Activated CD8-positive, alpha-beta T cell treated with anti-CD3 and anti-CD28 coated beads for 36 hours (primary cell): Measurements from ENCODE around the gene PRRC2A. TPM values are rescaled to one million over a fixed set of nuclear protein-coding genes. Genes with fewer than 3 reads are reported as not detected.

Source experiments
- ATAC-seq: fragments of 200-7000 bp; cut with Tn5 transposase; one replicate; pipeline ENCODE4 v1.10.0; 2021; ENCODE audit warnings: mild to moderate bottlenecking, moderate library complexity
- CTCF ChIA-PET: fragments of 350-600 bp; sonication (Branson Sonifier 250); formaldehyde crosslinking; loops from one replicate; lab custom pipeline; 2021; ENCODE audit warnings: antibody characterized with exemption; lab: Charles Lee
- POLR2A ChIA-PET: fragments of 350-600 bp; sonication (Branson Sonifier 250); formaldehyde crosslinking; loops from one replicate; lab custom pipeline; 2021; ENCODE audit warnings: antibody characterized with exemption; lab: Charles Lee
- DNase-seq: peaks from one replicate; pipeline ENCODE4 v3.0.0-alpha.2; 2020
- H3K27ac Mint-ChIP-seq: one replicate; pipeline ENCODE4 v1.8.0; 2021; ENCODE audit warnings: mild to moderate bottlenecking, mixed read lengths
- H3K27me3 Mint-ChIP-seq: one replicate; pipeline ENCODE4 v1.8.0; 2021; ENCODE audit warnings: mixed read lengths
- H3K36me3 Mint-ChIP-seq: one replicate; pipeline ENCODE4 v1.8.0; 2021; ENCODE audit warnings: low read depth, mixed read lengths
- H3K4me1 Mint-ChIP-seq: one replicate; pipeline ENCODE4 v1.8.0; 2021; ENCODE audit warnings: low read depth, mixed read lengths
- H3K4me3 Mint-ChIP-seq: one replicate; pipeline ENCODE4 v1.8.0; 2021; ENCODE audit warnings: mild to moderate bottlenecking, moderate library complexity, mixed read lengths
- H3K9me3 Mint-ChIP-seq: one replicate; pipeline ENCODE4 v1.8.0; 2021; ENCODE audit warnings: mixed read lengths
- CTCF ChIP-seq: fragments of 200-600 bp; IDR thresholded peaks from one replicate; pipeline ENCODE4 v1.8.0; 2022; ENCODE audit warnings: antibody characterized with exemption, mild to moderate bottlenecking
- intact Hi-C: fragments of 100-400 bp; cut with micrococcal nuclease; formaldehyde crosslinking; loops from one replicate; pipeline ENCODE4 v1.10.0; 2022
- total RNA-seq, 2 experiments: library from RNA; stranded (reverse); gene quantifications; one replicate each; pipeline ENCODE4 v1.2.3, GENCODE V29; 2021

PRRC2A gene
- total RNA-seq, 2 experiments from 2014 or later = 257 to 262 TPM

- ChIA-PET CTCF (interaction anchor here (1.3 kb wide), 1 partner anchor 8 kb away, joined by 5 read pairs; no protein-coding TSS in a partner anchor), POLR2A (interaction anchor here (1.4 to 11.4 kb wide), 4 partner anchors 12 to 179 kb away, joined by 3 to 235 read pairs (median 11); partner anchors contain the start of genes BAG6 and LSM2)
- H3K36me3 Mint-ChIP-seq = peaks cover 79% of the 10 kb centered on the region
- intact Hi-C loops = no loop called here
- H3K9me3 Mint-ChIP-seq = no peaks in the 10 kb centered on the region
- ATAC-seq = no peak
- H3K27me3 Mint-ChIP-seq = no peaks in the 10 kb centered on the region
- peaks cover 15% of the 10 kb centered on the region for H3K4me1 Mint-ChIP-seq
- no peak overlapping the region for H3K27ac Mint-ChIP-seq
- H3K4me3 Mint-ChIP-seq = no peak overlapping the region
- no peak for DNase-seq
- no peak for TF ChIP-seq CTCF
These were observed 7.3 kb downstream of the PRRC2A start for GRCh38 chr6:31627690-31628287.

- H3K4me3 Mint-ChIP-seq = no peak overlapping the region
- peaks cover 74% of the 10 kb centered on the region for H3K36me3 Mint-ChIP-seq
- ATAC-seq (no peak), DNase-seq (no peak)
- CTCF ChIA-PET = no interaction called here
- POLR2A ChIA-PET = interaction anchor here (1.7 to 11.4 kb wide), 2 partner anchors 11 to 42 kb away, joined by 4 to 235 read pairs; no protein-coding TSS in a partner anchor
- H3K9me3 Mint-ChIP-seq = no peaks in the 10 kb centered on the region
- H3K27me3 Mint-ChIP-seq = no peaks in the 10 kb centered on the region
- H3K27ac Mint-ChIP-seq = peak overlapping the region; percentile 27
- intact Hi-C loops = no loop called here
- H3K4me1 Mint-ChIP-seq = peaks cover 7% of the 10 kb centered on the region
- TF ChIP-seq CTCF = no peak
These were observed 8.5 kb downstream of the PRRC2A start for GRCh38 chr6:31629014-31629413.

- Mint-ChIP-seq H3K4me1 (peaks cover 2% of the 10 kb centered on the region), H3K27me3 (no peaks in the 10 kb centered on the region), H3K9me3 (no peaks in the 10 kb centered on the region), H3K4me3 (no peak overlapping the region), H3K36me3 (peaks cover 69% of the 10 kb centered on the region), H3K27ac (no peak overlapping the region)
- TF ChIP-seq CTCF = no peak
- ATAC-seq = no peak
- ChIA-PET POLR2A (interaction anchor here (0.6 to 11.4 kb wide), 8 partner anchors 9 to 244 kb away, joined by 3 to 235 read pairs (median 4); partner anchors contain the start of gene TNF), CTCF (no interaction called here)
- DNase-seq = no peak
- intact Hi-C loops = no loop called here
These were observed 9.8 kb downstream of the PRRC2A start for GRCh38 chr6:31630177-31630934.

- no peak for DNase-seq
- H3K27me3 Mint-ChIP-seq = no peaks in the 10 kb centered on the region
- H3K36me3 Mint-ChIP-seq = peaks cover 66% of the 10 kb centered on the region
- intact Hi-C loops = no loop called here
- H3K9me3 Mint-ChIP-seq = no peaks in the 10 kb centered on the region
- TF ChIP-seq CTCF = no peak
- H3K4me1 Mint-ChIP-seq = no peaks in the 10 kb centered on the region
- CTCF ChIA-PET = no interaction called here
- no peak overlapping the region for H3K4me3 Mint-ChIP-seq
- no peak for ATAC-seq
- POLR2A ChIA-PET = interaction anchor here (11.4 kb wide), 1 partner anchor 9 kb away, joined by 235 read pairs; no protein-coding TSS in a partner anchor
- H3K27ac Mint-ChIP-seq = no peak overlapping the region
These were observed 10.7 kb downstream of the PRRC2A start for GRCh38 chr6:31631209-31631608.
